Suppressor macrophage treated with lipopolysaccharide for 1 hour (primary cell): ENCODE data around the gene GAPDHS.
A peak's percentile ranks its signal among the peaks of the same experiment; 100 is the strongest.

Source experiments
- DNase-seq, 3 donors: peaks; one replicate each; pipeline ENCODE4 v3.0.0-alpha.2; 2020 to 2022

The GAPDHS gene

GRCh38 chr19:35558400-35559280 lies 25.4 kb downstream of the GAPDHS start:
- no peak for DNase-seq

GRCh38 chr19:35559281-35559659 lies 26.0 kb downstream of the GAPDHS start:
- DNase-seq = no peak

- no peak for DNase-seq
Measured at GRCh38 chr19:35559781-35560180, 26.5 kb downstream of the GAPDHS start.

- DNase-seq = no peak
Measured at GRCh38 chr19:35560271-35560670, 27.0 kb downstream of the GAPDHS start.

DNA sequence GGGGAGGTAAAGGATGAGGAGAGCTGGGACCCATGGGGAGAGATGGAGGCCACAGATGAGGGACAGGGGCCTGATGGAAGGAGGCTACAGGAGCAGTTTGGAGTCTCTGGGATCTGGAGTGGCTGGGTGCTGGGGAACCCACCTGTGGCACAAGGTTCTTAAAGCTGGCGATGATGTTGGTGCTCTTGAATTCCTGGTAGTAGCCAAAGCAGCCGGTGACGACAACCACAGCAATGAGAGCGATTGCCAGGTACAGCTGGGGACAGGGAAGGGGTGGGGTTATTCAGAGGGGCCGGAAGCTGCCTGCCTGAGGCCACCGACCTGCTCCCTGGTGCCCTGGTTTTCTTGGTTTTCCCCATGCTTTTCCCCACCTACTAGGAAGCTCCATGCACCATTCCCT lies 27.4 kb downstream of the GAPDHS start:
- no peak for DNase-seq

DNA sequence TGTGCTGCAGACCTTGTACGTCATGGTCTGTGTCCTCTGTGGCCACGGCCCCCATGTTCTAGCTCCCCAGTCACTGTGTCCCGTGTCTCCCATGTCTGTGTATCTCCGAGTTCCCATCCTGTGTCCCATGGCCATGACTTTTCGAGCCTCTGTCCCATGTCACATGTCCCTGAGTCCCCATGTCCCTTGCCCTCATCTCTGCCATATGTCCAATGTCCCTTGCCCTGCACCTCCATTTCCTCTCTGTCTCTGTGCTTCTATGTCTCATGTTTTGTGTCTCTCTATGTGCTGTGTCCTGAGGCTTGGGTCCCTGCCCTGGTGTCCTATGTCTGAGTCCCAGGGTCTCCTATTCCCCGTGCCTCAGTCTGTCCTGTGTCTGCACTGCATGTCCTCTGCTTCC lies 28.2 kb downstream of the GAPDHS start:
- no peak for DNase-seq

DNA sequence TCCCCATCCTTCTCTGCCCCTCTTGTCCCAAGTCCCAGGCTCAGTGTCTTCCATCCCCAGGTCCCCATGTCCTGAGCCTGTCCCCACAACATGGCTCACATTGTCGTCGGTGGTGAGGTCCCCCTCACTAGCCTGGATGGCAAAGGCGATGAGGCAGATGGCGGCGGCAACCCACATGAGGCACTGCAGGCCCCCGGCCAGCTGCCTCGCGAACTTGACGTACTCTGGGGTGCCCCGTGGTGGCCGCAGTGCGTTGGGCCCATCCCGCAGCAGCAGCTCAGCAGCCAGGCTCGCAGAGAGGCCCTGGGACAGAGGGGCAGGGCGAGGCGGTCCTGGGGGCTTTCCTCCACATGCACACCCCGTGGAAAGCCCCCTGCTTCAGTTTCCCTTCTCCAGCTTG lies 29.1 kb downstream of the GAPDHS start:
- DNase-seq = no peak

DNA sequence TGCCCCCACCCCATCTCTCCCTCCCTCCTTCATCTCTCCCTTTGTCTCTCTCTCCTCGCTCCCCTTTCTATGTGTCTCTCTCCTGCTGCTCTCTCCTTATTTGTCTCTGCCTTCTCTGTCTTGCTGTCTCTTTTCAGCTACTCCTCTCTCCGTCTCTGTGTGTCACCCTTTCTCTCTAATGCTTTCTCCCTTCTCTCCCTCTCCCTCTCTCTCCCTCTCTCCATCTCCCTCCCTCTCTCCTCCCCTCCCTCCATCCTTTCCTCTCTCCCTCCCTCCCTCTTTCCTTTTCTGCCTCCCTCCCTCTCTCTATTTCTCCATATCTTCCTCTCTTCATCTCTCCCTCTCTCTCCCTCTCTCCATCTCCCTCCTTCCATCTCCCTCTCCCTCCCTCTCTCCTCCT lies 29.5 kb downstream of the GAPDHS start:
- no peak for DNase-seq

GRCh38 chr19:35563207-35563829 lies 30.1 kb downstream of the GAPDHS start, which contains the start of gene ATP4A:
ATP4A (minus strand) TSS chr19:35563658; CDS start chr19:35563629, 29 bp downstream.
- no peak for DNase-seq

DNA sequence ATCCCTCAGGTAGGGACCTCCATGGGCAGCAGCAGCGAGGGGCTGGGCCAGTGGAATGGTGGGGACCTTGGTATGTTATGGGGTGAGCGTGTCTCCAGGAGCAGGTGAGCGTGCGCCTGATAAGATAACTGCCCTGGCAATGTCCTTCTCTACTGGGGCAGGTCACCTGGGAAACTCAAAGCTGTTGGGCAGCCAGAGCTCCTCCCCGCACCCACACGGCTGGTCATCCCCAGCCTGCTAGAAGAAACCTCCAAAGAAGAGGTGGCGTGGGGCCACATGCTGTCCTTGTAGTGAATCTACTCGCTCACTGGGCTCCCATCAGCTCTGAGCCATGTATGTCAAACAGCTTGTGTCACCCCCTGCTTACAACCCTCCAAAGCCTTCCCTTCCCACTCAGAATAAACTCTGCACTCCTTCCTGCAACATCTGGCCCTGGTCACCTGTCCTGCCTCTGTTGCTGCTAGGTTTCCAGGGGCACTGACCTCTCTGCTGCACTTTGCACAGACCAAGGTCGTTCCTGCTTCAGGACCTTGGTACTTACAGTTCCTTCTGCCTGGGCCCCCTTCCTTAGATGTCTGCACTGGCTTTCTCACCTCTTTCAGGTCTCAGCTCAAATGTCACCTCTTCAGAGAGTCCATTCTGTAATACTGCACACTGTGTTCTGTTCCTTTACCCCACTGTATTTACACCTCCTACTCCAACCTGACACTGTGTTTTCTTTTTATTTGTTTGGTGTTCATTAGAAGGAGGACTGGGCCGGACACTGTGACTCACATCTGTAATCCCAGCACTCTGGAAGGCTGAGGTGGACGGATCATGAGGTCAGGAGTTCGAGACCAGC lies 32.0 kb downstream of the GAPDHS start:
- DNase-seq = no peak

GRCh38 chr19:35566738-35567137 lies 33.5 kb downstream of the GAPDHS start:
- no peak for DNase-seq

DNA sequence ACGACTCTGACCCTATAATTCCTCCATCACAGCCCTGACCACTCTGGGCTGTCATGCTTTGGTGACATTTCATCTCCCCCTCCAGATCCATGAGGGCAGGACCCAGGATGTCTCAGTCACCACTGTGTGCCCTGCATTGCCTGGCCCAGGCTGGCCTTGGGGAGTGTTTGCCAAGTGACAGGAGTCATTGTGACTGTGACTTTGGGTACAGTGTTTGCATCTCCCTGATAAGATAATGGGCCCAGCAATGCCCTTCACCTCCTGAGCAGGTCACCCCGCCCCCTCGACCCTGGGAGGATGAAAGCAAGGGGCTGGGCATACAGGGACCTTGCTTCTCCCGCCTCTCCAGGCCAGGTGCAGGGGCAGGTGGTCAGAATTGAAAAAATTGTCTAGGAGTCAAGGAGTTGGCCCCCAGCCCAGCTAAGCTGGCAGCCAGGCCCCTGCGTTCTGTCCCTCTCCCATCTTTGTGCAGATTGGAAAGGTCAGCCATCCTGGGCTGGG lies 36.1 kb downstream of the GAPDHS start:
- DNase-seq = no peak

DNA sequence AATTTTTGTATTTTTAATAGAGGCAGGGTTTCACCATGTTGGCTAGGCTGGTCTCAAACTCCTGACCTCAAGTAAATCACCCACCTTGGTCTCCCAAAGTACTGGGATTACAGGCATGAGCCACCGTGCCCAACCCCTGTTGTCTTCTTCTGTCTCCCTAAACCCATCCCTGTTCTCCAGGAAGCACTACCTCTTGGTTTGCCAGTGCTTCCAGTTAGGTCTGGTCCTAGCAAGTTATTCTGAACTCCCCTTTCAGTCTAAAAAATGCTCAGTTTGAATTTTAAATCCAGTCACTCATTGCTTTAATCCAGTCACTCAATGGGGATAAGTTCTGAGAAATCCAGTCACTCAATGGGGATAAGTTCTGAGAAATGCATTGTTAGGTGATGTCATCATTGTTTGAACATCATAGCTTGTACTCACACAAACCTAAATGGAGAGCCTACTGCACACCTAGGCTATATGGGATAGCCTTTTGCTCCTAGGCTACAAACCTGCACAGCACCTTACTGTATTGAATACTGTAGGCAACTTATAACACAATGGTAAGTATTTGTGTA lies 38.2 kb downstream of the GAPDHS start:
- no peak for DNase-seq

DNA sequence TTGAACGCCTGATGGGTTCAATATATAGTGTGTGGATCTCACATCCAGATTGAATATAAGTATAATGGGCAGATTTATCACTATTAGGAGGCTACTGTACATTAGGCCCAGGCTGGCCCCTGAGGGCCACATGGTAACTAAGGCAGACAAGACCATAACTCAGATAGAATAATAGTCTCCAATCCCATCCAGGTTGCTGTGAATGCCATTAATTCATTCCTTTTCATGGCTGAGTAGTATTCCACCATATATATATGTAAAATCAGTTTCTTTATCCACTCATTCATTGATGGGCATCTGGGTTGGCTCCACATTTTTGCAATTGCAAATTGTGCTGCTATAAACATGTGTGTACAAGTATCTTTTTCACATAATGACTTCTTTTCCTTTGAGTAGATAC lies 44.7 kb downstream of the GAPDHS start:
- no peak for DNase-seq

DNA sequence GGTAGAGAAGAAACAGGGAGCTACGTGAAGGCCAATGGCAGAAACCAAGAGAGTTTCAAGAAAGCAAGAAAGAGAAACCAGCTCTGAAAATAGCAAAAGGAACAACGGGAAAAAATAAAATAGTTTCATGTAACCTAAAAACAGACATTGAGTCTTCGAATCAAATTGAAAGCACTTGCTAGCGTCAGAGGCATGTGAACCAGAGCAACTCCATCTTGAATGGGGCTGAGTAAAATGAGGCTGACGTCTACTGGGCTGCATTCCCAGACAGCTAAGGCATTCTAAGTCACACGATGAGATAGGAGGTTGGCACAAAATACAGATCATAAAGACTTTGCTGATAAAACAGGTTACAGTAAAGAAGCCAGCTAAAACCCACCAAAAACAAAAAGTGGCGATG lies 45.5 kb downstream of the GAPDHS start:
- no peak for DNase-seq

- DNase-seq = no peak
Measured at GRCh38 chr19:35582760-35583159, 49.5 kb downstream of the GAPDHS start.

DNA sequence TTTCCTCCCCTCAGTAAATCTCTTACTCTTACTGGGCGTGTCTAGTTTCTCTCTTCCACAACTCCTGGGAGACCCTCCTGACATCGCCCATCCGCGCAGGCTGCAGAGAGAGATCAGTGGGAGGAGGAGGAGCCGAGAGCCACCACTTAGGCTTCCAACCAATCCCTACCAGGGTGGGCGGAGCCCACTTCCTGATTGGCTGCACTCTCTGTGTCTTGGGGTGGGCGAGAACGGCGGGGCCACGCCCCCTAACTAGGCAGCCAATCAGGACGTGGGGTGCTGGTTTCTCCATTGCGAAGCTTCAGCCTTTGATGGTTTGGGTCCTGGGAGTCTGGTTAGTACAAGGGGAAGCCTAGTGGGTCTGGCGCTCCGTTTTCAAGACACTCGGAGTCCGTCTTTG lies 52.6 kb downstream of the GAPDHS start, which contains the start of gene PMIS2:
Gene PMIS2, plus strand, starts transcription at position 326 of the 400 bp plus-strand sequence. CDS start 87 bp downstream, outside the sequence.
- DNase-seq = peak in 2 of 3 donors; percentile 21 to 31

DNA sequence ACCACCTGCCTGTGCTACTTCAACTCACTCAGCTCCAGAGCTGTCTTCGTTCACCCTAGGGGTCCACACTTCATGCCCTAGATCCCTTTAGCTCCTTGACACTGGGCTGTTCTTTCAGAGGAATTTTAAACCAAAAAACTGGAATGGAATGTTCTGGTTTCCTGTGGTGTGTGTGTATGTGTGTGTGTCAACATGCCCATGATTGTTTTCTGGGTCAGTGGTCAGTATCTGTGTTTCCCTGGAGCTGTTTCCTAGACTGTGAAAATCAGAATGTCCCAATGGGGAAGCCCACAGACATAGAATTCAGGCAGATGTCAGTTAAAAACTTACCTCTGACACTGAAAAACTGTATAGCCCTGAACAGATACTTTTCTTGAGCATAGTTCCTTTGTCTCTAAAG lies 54.1 kb downstream of the GAPDHS start:
- DNase-seq = no peak

- DNase-seq = no peak
Measured at GRCh38 chr19:35590875-35591274, 57.6 kb downstream of the GAPDHS start.

GRCh38 chr19:35592226-35592625 lies 59.0 kb downstream of the GAPDHS start:
- peak; percentile 39 to 61 (median 60) for DNase-seq
